Adrenal gland (tissue), 5 donors: ENCODE measurements around the gene LRP10.
"Not testable (repeated sequence)": the region's sequence is repeated elsewhere in the genome, so short reads cannot be mapped to it uniquely, and the experiment has no call there.

Experiments used
- POLR2A ChIP-seq, 2 donors: fragments of 450-650 bp; IDR thresholded peaks; one replicate each; pipeline ENCODE4 v1.6.1; 2017; ENCODE audit warnings: antibody characterized with exemption in 2 of 2, mild to moderate bottlenecking in 2 of 2, moderate library complexity in 1 of 2
- TF ChIP-seq, protein P1 (sequence below), 6 experiments: fragments of 450-650 bp in 4 of 6; fragments of 200-600 bp in 2 of 6; sonication (generic) in 1 of 6; IDR thresholded peaks; 1 replicate in 5 of 6; 2 replicates in 1 of 6; pipeline versions ENCODE4 v1.5.1 to v1.8.0; 2016 to 2021; ENCODE audit warnings: antibody characterized with exemption in 6 of 6, mild to moderate bottlenecking in 2 of 6, moderate library complexity in 1 of 6
- donor health status: DM: no; HTN: no; CAD: no.

- not testable (repeated sequence) for TF ChIP-seq POLR2A (IDR thresholded peaks at IDR 0.05)
- TF ChIP-seq, protein P1, sequence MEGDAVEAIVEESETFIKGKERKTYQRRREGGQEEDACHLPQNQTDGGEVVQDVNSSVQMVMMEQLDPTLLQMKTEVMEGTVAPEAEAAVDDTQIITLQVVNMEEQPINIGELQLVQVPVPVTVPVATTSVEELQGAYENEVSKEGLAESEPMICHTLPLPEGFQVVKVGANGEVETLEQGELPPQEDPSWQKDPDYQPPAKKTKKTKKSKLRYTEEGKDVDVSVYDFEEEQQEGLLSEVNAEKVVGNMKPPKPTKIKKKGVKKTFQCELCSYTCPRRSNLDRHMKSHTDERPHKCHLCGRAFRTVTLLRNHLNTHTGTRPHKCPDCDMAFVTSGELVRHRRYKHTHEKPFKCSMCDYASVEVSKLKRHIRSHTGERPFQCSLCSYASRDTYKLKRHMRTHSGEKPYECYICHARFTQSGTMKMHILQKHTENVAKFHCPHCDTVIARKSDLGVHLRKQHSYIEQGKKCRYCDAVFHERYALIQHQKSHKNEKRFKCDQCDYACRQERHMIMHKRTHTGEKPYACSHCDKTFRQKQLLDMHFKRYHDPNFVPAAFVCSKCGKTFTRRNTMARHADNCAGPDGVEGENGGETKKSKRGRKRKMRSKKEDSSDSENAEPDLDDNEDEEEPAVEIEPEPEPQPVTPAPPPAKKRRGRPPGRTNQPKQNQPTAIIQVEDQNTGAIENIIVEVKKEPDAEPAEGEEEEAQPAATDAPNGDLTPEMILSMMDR (IDR thresholded peaks at IDR 0.05), result not testable (repeated sequence)
Observed at GRCh38 chr14:22829076-22829660, 42.4 kb upstream of the LRP10 start.
